OCI-LY3 (cell line): Measurements from ENCODE around the gene PES1.

Source experiments
- H2AFZ ChIP-seq: fragments of 200-600, 300-600 bp; shearing (Covaris generic); 2 replicates; pipeline ENCODE4 v1.6.0; 2014; ENCODE audit warnings: antibody characterized with exemption, low read depth, low read length
- H3K27ac ChIP-seq: fragments of 200-600, 300-600 bp; sonication (generic); 2 replicates; pipeline ENCODE4 v1.5.1; 2014; ENCODE audit warnings: mild to moderate bottlenecking, low read length, moderate library complexity, mixed read lengths
- H3K27me3 ChIP-seq: fragments of 200-600, 300-600 bp; sonication (generic); 2 replicates; pipeline ENCODE4 v1.6.1; 2014; ENCODE audit warnings: low read depth, low read length, mixed read lengths
- H3K36me3 ChIP-seq: fragments of 200-600, 300-600 bp; sonication (generic); replicated peaks from 2 replicates; pipeline ENCODE3; 2014; ENCODE audit warnings: low read depth, low read length, mixed read lengths
- H3K4me1 ChIP-seq: fragments of 300-600, 200-600 bp; sonication (generic); 2 replicates; pipeline ENCODE4 v1.6.1; 2014; ENCODE audit warnings: low read length, mixed read lengths
- H3K4me2 ChIP-seq: fragments of 200-600, 300-600 bp; sonication (generic); 2 replicates; pipeline ENCODE4 v1.6.1; 2014; ENCODE audit warnings: low read length, mixed read lengths
- H3K4me3 ChIP-seq: fragments of 300-600, 200-600 bp; sonication (generic); 2 replicates; pipeline ENCODE4 v1.5.1; 2014; ENCODE audit warnings: antibody characterized with exemption, mild to moderate bottlenecking, low read length, moderate library complexity
- H3K79me2 ChIP-seq: fragments of 300-600, 200-600 bp; shearing (Covaris generic); 2 replicates; pipeline ENCODE4 v1.6.1; 2014; ENCODE audit warnings: mild to moderate bottlenecking, low read length, mixed read lengths
- H3K9ac ChIP-seq: fragments of 300-600, 200-600 bp; shearing (Covaris generic); 2 replicates; pipeline ENCODE4 v1.6.0; 2014; ENCODE audit warnings: mild to moderate bottlenecking, low read length, moderate library complexity
- H3K9me3 ChIP-seq: fragments of 200-600, 300-600 bp; shearing (Covaris generic); 2 replicates; pipeline ENCODE4 v1.6.1; 2014; ENCODE audit warnings: low read length, mixed read lengths; ENCODE audit not compliant: insufficient read depth
- H4K20me1 ChIP-seq: fragments of 200-600, 300-600 bp; sonication (generic); 2 replicates; pipeline ENCODE4 v1.6.1; 2016; ENCODE audit warnings: low read length, mixed read lengths; ENCODE audit not compliant: insufficient read depth
- EZH2phosphoT487 ChIP-seq: fragments of 200-600 bp; shearing (Covaris generic); IDR thresholded peaks from 2 replicates; pipeline ENCODE4 v1.6.1; 2018; ENCODE audit warnings: antibody characterized with exemption, mixed run types, low read depth
- TF ChIP-seq, protein P1 (sequence below): fragments of 200-600, 300-600 bp; sonication (generic); IDR thresholded peaks from 2 replicates; pipeline ENCODE4 v1.5.1; 2014; ENCODE audit warnings: antibody characterized with exemption, low read length, low read depth

Gene PES1

DNA sequence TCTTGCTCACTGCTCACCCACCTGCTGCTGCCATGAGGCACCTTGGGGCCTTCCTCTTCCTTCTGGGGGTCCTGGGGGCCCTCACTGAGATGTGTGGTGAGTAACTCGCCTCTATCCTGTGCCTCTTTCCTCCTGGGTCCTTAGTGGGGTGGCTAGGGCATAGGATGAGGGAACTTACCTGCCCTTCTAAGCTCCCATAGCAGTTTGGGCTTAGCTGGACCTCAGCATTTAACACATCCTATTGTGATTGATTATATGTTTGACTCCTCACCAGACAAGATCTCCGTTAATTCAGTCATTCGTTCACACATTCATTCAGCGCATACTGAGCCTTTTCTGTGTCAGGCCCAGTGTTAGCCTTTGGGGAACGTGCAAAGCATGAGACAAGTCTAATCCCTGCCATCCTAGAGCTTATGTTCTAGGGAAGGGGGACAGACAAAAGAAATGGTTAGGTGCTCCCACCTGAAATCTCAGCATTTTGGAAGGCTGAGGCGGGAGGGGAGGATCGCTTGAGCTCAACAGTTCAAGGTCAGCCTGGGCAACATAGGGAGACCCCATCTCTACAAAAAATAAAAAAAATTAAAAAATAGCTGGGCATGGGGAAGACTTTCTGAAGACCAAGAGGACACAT, 15.7 kb upstream of the PES1 start:
- Histone ChIP-seq H3K79me2 (no peaks in the 10 kb centered on the region), H3K9me3 (no peaks in the 10 kb centered on the region), H2AFZ (peak overlapping the region; percentile 97), H4K20me1 (no peaks in the 10 kb centered on the region), H3K27ac (no peak overlapping the region), H3K4me2 (peak overlapping the region; percentile 93), H3K4me1 (peaks cover 49% of the 10 kb centered on the region), H3K4me3 (peak overlapping the region; percentile 89), H3K36me3 (no peaks in the 10 kb centered on the region), H3K27me3 (no peaks in the 10 kb centered on the region), H3K9ac (peak overlapping the region; percentile 66; the same call in 1 of the 2 replicates)
- TF ChIP-seq, protein P1, sequence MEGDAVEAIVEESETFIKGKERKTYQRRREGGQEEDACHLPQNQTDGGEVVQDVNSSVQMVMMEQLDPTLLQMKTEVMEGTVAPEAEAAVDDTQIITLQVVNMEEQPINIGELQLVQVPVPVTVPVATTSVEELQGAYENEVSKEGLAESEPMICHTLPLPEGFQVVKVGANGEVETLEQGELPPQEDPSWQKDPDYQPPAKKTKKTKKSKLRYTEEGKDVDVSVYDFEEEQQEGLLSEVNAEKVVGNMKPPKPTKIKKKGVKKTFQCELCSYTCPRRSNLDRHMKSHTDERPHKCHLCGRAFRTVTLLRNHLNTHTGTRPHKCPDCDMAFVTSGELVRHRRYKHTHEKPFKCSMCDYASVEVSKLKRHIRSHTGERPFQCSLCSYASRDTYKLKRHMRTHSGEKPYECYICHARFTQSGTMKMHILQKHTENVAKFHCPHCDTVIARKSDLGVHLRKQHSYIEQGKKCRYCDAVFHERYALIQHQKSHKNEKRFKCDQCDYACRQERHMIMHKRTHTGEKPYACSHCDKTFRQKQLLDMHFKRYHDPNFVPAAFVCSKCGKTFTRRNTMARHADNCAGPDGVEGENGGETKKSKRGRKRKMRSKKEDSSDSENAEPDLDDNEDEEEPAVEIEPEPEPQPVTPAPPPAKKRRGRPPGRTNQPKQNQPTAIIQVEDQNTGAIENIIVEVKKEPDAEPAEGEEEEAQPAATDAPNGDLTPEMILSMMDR, result no peak
- no peak for TF ChIP-seq EZH2phosphoT487

DNA sequence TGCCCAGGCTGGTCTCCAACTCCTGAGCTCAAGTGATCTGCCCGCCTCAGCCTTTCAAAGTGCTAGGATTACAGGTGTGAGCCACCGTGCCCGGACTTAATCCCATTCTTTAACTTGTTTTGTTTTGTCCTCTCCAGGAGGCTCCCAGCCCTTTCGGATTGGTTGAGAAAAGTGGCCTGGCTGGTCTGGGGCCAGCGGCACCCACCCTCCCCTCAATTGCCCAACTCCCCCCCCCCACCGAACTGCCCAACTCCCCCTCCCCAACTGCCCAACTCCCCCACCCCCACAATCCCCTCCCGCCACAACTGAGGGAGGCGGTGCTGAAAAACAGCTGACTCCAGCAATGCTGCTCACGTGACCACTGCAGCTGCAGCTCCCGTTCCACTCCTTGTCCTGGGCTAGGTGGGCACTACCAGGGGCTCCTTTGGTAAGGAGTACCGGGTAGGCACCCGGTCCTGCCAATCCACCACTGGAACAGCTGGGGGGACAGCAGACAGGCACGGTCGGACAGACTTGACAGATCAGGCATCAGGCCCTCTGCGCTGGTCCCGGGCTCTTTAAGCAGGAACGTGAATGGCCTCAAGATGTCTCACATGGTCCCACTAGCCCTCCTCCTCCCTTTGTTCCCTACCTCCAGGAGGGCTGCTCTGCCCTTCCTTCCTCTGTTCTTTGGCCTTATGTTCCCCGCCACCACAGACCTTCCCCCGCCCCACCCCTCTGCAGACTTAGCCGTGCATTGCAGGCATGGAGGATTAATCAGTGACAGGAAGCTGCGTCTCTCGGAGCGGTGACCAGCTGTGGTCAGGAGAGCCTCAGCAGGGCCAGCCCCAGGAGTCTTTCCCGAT, 15.0 kb upstream of the PES1 start, which contains the start of gene TCN2:
TSS of gene TCN2 (plus strand) at position 720 of the 845 bp plus-strand sequence. CDS start 158 bp downstream, outside the sequence.
- Histone ChIP-seq H3K36me3 (no peaks in the 10 kb centered on the region), H3K4me2 (peak within 1 kb of the TSS; percentile 93), H3K4me3 (peak within 1 kb of the TSS; percentile 89), H3K79me2 (no peaks in the 10 kb centered on the region), H4K20me1 (no peaks in the 10 kb centered on the region), H3K27ac (no peak within 1 kb of the TSS), H2AFZ (peak within 1 kb of the TSS; percentile 99), H3K9ac (peak within 1 kb of the TSS; percentile 66), H3K4me1 (peaks cover 49% of the 10 kb centered on the region), H3K9me3 (no peaks in the 10 kb centered on the region), H3K27me3 (no peaks in the 10 kb centered on the region)
- TF ChIP-seq, protein P1, result no peak
- no peak for TF ChIP-seq EZH2phosphoT487

DNA sequence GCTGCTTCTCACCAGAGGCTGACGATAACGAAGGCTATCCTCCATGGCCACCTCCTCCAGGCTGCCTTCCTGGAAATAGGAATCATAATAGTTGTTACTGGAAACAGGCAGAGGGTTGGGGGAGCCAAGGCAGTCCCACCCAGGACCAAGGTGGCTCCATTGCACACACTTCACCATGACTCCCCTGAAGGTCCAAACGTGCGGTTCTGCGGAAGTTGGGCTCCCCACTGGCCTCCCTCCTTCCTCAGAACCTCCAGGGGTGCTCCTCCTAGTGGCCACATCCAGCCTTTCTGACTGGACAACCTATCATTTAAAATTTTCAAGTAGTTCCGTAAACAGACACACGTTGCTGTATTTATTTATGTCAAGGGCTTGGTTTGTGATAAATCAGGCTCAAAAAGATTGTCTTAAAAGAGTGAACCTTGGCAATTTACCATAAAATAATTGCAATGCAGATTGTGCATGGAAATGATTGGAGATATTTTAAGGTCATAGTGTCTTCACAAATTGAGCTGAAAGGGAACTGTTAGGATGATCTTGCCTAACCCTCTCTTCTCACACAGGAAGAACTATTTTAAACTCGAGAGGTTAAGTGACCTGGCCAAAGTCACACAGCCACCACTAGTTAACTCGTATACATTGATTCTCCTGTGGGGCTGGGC, 13.9 kb upstream of the PES1 start:
- peaks cover 49% of the 10 kb centered on the region for H3K4me1 ChIP-seq
- TF ChIP-seq EZH2phosphoT487, result no peak
- TF ChIP-seq, protein P1, result peak; percentile 89
- H4K20me1 ChIP-seq, result no peaks in the 10 kb centered on the region
- peak overlapping the region; percentile 89 for H3K4me3 ChIP-seq
- H3K27ac ChIP-seq, result no peak overlapping the region
- peak overlapping the region; percentile 66 for H3K9ac ChIP-seq
- H3K36me3 ChIP-seq, result no peaks in the 10 kb centered on the region
- H2AFZ ChIP-seq, result peak overlapping the region; percentile 99
- peak overlapping the region; percentile 93 for H3K4me2 ChIP-seq
- no peaks in the 10 kb centered on the region for H3K9me3 ChIP-seq
- no peaks in the 10 kb centered on the region for H3K79me2 ChIP-seq
- no peaks in the 10 kb centered on the region for H3K27me3 ChIP-seq

DNA sequence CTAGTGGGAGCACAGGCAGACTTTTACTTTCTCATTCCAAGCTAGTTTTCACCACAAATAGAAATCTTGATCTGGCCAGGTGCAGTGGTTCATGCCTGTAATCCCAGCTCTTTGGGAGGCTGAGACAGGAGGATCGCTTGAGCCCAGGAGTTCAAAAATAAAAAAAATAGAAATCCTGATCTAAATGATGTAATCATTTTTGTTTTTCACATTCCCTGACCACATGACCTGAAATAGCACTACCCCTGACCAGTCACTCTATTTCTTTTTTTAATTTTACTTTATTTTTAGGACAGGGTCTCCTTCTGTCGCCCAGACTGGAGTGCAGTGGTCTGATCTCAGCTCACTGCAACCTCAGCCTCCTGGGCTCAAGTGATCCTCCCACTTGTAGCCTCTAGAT, 13.0 kb upstream of the PES1 start:
- no peak overlapping the region for H2AFZ ChIP-seq
- H3K4me2 ChIP-seq, result no peak overlapping the region
- H3K4me3 ChIP-seq, result no peak overlapping the region
- no peaks in the 10 kb centered on the region for H3K9me3 ChIP-seq
- H3K36me3 ChIP-seq, result no peaks in the 10 kb centered on the region
- no peaks in the 10 kb centered on the region for H4K20me1 ChIP-seq
- H3K4me1 ChIP-seq, result peaks cover 41% of the 10 kb centered on the region
- H3K27me3 ChIP-seq, result no peaks in the 10 kb centered on the region
- H3K79me2 ChIP-seq, result no peaks in the 10 kb centered on the region
- H3K27ac ChIP-seq, result no peak overlapping the region
- no peak overlapping the region for H3K9ac ChIP-seq
- TF ChIP-seq, protein P1, result no peak
- TF ChIP-seq EZH2phosphoT487, result no peak
